Hematopoietic multipotent progenitor cell (in vitro differentiated cells): Measurements from ENCODE around the gene ELP2. TPM values are rescaled to one million over a fixed set of nuclear protein-coding genes. Genes with fewer than 3 reads are reported as not detected.
"Not testable (repeated sequence)": the region's sequence is repeated elsewhere in the genome, so short reads cannot be mapped to it uniquely, and the experiment has no call there.

ENCODE experiments used
- DNase-seq, 3 donors: peaks; one replicate each; pipeline ENCODE4 v3.0.0-alpha.2; 2011 to 2015; ENCODE audit warnings: low read depth in 2 of 3, low spot score in 2 of 3
- total RNA-seq: library from RNA; depleted of rRNA; stranded (reverse); fragments of >200 nt; gene quantifications from one replicate; pipeline ENCODE4 v1.2.3, GENCODE V29; 2012

ELP2 gene, protein sequence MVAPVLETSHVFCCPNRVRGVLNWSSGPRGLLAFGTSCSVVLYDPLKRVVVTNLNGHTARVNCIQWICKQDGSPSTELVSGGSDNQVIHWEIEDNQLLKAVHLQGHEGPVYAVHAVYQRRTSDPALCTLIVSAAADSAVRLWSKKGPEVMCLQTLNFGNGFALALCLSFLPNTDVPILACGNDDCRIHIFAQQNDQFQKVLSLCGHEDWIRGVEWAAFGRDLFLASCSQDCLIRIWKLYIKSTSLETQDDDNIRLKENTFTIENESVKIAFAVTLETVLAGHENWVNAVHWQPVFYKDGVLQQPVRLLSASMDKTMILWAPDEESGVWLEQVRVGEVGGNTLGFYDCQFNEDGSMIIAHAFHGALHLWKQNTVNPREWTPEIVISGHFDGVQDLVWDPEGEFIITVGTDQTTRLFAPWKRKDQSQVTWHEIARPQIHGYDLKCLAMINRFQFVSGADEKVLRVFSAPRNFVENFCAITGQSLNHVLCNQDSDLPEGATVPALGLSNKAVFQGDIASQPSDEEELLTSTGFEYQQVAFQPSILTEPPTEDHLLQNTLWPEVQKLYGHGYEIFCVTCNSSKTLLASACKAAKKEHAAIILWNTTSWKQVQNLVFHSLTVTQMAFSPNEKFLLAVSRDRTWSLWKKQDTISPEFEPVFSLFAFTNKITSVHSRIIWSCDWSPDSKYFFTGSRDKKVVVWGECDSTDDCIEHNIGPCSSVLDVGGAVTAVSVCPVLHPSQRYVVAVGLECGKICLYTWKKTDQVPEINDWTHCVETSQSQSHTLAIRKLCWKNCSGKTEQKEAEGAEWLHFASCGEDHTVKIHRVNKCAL
- total RNA-seq, result 75.7 TPM

DNA sequence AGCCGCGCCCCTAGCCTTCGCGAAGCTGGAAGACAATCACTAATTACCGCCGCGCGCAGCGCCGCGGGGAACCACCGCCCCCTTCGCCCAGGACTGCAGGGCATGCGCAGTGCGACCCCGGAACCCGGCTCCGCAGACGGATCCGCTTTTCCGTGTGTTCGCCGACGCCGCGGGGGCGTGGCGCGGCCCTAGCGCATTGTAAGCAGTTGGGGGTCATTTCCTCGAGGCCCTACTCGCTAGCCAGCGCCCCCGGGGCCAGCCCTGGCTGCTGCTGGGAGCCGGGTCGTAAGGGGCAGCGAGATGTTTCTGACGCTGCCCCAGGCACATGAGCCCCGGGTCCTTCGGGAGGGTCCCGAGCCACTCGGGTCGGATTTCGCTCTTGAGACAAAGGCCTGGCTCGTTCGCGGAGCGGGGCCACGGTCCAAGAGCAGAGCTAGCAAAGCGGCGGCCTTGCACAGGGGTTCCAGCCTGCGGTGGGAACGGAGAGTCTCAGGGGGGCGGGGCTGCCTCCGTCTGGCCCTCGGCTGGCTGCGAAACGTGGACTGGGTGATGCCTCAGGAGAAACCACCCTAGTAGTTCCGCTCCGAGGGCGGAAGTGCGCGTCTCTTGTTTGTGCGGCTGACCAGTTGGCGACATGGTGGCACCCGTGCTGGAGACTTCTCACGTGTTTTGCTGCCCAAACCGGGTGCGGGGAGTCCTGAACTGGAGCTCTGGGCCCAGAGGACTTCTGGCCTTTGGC lies at the start of gene ELP2, which contains the start of gene SLC39A6:
ELP2 (plus strand) TSS at position 600 of the 739 bp plus-strand sequence; CDS start at position 635, 35 bp downstream.
SLC39A6 (minus strand) TSS at position 41 of the 739 bp plus-strand sequence. CDS start 2,333 bp downstream, outside the sequence.
- DNase-seq, result peak; percentile 95 to 97 (median 97)

DNA sequence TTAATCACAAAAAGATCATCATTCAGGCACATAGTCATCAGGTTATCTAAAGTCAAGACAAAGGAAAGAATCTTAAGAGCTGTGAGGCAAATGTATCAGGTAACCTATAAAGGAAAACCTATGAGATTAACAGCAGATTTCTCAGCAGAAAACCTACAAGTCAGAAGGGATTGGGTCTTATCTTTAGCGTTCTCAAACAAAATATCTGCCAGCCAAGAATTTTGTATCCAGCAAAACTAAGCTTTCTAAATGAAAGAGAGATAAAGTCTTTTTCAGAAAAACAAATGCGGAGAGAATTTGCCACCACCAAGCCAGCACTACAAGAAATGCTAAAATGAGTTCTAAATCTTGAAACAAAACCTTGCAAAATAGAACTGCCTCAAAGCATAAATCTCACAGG lies 48.6 kb upstream of the ELP2 start:
- DNase-seq, result not testable (repeated sequence)

DNA sequence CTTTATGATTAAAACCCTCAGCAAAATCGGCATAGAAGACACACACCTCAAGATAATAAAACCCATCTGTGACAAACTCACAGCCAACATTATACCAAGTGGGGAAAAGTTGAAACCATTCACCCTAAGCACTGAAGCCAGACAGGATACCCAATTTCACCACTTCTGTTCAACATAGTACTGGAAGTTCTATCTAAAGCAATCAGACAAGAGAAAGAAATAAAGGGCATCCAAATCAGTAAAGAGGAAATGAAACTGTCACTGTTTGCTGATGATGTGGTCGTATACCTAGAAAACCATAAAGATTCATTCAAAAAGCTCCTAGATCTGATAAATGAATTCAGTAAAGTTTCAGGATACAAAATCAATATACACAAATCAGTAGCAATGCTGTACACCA lies 46.0 kb upstream of the ELP2 start:
- DNase-seq, result no peak

DNA sequence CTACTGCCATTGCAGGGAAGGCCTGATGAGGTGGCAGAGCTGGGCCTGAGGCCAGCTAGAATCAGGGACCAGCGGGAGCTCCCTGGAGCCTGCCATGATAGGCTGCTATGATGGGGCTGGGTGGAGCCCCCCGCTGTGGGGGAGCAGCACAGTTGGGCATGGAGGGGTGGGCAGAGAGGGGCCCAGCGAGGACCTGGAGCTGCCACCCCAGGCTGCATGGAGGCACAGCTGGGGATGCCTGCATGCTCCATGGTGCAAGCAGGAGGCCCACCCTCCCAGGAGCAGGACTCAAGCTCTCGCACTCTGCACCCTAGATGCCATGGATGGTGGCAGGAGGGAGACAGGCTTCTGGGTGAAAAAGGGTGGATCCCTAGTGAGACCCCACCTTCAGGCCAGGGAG lies 44.5 kb upstream of the ELP2 start:
- DNase-seq, result no peak

DNA sequence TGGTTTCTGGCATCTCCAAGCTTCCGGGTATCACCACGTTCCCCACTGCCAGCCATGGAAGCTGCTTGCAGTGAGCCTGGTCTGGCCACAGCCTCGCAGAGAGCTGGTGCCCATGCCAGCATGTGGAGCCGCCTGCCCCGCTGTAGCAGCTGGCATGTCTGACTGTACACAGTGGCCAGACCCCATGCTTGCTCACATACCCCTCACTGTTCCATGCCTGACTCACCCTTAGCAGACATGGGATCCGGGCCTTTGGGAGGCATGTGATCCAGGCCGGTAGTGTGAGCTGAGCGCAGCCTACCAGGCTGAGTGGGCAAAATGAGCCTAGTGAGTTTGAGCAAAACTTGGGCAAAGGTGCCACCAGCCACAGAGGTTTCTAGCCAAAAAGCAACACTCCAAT lies 43.5 kb upstream of the ELP2 start:
- DNase-seq, result no peak

DNA sequence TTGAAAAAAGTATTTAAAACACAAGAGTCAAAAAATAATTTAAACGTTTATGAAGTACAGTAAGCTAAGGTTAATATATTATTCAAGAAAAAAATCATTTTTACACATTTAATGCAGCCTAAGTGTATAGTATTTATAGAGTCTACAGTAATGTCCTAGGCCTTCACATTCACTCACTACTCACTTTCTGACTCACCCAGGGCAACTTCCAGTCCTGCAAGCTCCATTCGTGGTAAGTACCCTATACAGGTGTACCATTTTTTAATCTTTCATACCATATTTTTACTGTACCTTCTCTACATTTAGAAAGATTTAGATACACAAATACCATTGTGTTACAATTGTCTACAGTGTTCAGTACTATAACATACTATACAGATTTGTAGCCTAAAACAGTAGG lies 41.4 kb upstream of the ELP2 start:
- no peak for DNase-seq

DNA sequence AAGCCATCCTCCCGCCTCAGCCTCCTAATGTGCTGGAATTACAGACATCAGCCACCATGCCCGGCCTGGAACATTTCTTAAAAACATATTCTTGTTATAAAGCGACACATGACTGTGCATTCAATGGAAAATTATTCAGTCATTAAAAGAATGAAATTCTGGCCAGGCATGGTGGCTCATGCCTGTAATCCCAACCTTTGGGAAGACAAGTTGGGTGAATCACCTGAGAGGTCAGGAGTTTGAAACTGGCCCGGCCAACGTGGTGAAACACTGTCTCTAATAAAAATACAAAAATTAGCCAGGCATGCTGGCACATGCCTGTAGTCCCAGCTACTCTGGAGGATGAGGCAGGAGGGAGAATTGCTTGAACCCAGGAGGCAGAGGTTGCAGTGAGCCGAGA lies 40.7 kb upstream of the ELP2 start:
- DNase-seq, result no peak

DNA sequence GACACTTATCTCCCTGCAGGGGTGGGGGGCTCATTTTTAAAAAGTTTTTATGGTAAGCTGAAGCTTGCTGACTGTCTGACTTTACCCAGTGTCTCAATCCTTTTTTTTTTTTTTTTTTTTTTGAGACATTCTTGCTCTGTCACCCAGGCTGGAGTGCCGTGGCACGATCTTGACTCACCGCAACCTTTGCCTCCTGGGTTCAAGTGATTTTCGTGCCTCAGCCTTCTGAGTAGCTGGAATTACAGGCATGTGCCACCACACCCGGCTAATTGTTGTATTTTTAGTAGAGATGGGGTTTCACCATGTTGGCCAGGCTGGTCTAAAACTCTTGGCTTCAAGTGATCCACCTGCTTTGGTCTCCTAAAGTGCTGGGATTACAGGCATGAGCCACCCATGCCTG lies 37.6 kb upstream of the ELP2 start:
- DNase-seq, result not testable (repeated sequence)

DNA sequence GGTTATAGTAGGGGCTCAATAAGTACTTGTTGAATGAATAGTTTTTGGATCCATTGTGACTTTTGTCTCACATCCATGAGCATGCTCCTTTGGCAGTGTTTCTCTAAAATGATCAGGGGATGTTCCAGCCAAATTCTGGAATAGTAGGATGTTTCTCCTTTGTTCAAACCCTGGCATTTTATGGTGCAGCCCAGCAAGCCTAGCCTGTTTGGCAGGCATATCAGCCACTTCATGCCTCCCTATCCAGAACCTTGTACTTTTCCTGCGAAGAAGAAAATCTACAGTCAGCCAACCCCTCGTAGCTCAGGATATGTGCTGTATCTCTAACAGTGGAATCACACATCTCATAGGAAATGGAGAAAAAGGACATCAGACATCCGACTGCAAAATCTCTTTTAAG lies 35.3 kb upstream of the ELP2 start:
- no peak for DNase-seq

DNA sequence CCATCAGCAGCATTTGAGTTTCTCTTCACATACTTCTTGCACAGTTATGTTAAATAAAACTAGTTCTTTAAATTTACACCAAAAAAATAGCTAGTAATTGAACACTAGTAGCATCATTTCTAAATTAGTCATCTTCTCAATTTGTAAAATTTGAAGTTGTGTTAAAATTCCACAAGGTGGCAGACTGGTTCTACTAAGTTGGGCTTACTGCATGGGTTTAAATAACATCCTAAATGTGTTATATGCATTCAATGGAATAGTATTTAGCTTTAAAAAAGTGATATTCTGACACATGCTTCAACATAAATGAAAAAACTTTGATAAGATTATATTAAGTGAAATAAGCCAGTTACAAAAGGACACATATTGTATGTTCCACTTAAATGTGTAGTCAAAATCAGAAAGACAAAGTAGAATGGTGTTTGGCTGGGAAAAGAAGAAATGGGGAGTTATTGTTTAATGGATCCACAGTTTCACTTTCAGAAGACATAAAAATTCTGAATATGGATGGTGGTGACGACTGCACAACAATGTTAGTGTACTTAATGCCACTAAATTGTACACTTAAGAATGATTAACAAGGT lies 33.7 kb upstream of the ELP2 start:
- DNase-seq, result peak; percentile 6 to 77 (median 40)

DNA sequence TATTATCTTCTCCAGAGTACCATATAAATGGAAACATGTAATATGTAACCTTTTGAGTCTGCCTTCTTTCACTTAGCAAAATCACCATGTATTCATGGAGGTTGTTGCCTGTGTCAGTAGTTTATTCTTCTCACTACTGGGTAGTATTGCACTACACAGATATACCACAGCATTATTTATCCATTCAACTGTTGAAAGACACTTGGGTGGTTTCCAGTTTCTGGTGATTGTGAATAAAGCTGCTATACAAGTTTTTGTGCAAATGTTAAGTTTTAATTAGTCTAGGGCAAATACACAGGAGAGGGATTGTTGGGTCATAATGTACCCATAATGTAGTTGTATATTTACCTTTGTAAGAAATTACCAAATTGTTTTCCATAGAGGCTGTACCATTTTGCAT lies 32.7 kb upstream of the ELP2 start:
- DNase-seq, result no peak

DNA sequence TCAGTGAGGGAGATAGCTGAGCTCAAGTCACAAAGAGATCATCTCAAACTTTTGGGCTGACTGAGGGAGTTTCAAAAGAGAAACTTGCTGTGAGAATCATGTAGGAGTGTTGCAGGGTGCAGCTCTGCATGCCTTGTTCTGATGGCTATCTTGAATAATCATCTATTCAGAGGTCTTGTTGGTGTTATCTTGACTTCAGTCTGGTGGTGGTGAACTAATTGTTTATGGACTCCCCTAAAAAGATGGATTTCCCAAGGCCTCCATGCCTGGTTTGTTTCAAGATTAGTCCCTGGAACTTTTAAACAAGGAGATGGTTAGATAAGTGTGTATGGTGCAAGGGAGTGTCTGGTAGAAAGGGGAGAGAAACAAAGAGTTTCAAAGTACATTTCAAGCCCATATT lies 30.4 kb upstream of the ELP2 start:
- no peak for DNase-seq

DNA sequence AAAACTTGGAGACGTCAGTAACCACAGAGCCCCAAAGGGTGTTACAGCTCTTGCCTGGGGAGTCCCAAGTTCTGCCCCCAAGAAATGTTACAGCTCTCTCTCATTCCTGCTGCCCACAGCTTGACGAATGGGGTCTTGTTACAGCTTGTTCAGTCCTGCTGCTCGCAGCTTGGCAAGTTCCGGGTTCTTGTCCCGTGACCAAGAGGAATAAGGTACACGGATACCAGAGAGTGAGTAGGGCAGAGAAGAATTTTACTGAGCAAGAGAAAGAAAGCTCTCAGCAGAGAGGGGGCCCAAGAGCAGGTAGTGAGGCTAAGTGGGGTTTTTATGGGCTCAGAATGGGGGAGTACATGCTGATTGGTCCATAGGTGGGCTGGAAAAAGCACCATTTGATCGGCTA lies 27.8 kb upstream of the ELP2 start:
- no peak for DNase-seq

DNA sequence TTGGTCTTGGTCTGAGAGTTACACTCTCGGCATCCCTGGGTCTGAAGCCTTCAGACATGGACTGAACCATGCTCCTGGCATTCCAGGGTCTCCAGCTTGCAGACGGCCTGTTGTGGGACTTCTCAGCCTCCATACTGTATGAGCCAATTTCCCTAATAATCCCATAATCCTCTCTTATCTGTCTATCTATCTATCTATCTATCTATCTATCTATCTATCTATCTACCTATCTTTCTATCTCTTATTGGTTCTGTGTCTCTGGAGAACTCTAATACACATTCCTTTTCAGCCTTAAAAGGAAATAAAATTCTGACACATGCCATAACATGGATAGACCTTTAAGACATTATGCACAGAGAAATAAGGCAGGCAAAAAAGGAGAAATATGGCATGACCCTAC lies 24.9 kb upstream of the ELP2 start:
- no peak for DNase-seq

DNA sequence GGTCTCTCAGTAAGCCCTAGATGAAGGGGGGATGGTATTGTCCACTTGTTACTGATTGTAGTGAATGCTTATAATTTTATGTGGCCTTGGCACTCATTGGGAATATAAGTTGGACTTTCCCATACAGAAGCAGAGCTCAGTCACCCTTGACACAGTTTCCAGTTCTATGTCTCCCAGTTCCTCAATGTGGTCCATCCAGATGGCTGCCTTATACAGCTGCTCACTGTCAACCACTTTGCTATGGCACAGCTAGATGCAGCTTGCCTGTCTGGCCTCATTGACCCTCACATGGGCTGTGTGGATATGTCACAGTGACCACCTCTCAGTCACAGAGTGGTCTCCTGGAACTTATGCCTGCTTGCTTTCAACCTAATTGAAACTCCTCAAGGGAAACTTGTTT lies 22.2 kb upstream of the ELP2 start:
- no peak for DNase-seq

DNA sequence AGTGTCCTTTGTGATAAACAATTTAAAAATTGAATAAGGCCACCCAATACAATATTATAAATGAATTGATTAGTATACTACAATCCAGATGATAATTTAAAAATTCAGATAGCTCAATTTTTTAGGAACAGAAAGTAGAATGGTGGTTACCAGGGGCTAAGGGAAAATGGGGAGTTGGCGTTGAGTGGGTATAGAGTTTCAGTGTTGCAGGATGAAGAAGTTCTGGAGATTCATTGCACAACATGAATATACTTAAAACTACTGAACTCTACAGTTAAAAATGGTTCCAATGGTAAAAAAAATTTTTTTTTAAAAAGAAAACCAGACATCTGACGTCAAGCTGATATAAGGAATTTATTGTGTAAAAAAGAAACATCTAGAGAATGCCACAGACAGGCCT lies 21.5 kb upstream of the ELP2 start:
- no peak for DNase-seq

DNA sequence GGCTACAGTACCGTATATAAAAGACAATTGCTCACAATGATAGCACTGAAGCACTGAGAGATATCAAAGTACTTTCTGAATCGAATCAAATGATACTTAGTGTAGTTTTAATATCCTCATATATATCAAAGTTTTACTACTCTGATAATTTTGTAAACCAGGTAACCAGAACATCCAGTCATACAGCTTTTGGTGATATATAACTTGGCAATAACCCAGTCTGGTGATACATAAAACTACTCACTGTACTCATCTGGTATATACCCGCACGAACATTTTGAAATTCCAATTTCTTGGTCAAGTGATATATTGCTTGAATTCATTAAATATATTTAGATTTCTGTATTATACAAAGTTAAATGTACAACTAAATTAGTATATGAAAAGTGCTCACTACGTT lies 21.1 kb upstream of the ELP2 start:
- DNase-seq, result no peak

DNA sequence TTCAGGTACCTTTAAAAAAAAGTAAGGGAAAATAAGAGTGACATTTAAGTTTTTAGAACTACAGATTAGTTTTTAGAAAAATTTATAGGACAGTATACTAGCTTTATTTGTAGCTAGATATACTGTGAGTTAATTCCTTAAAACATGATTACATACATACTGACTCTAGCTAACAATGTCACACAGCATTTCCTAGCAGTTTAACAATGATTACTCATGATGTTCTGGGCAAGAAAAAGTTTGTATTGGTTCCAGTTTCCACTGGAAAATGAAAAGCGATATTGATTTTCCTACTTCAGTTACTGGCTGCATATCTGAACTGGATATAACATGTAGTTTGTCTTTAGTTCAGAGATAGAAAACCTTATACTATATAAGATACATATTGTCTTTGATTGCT lies 20.0 kb upstream of the ELP2 start:
- no peak for DNase-seq

DNA sequence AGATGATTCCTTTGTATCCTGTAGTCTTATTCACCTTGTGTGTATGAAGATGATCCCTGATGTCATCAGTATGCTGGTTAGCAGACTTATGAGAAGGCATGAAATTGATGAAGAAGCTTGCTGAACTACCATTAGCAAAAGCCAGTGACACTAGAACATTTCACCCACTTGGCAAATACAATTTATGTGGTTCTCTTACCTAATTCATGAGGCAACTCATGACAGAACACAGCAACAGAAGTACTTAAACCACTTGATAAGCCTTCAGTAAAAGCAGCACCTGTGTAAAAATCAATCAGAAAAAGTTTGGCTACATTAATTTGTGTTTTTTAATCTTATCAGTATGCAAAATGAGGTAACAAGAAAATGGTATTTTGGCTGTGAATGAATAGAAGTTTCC lies 17.4 kb upstream of the ELP2 start:
- no peak for DNase-seq

DNA sequence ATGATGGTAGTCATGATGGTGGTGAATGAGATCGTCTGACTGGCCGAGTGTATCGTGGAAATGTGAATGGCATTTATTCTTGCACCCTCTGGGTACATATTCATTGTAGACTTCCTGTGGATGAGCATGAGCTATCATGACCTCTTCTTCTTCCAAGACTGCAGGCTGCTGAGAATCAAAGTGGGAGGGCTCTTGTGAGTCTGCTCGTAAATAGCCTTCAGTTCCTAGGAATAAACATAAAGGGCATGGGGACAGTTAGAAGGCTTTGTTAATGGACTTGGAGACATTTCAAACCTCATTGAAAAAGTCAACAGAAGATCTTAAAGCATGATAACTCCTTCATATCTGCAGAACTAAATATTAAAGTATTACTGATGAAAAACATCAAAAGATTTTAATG lies 15.4 kb upstream of the ELP2 start:
- DNase-seq, result no peak

DNA sequence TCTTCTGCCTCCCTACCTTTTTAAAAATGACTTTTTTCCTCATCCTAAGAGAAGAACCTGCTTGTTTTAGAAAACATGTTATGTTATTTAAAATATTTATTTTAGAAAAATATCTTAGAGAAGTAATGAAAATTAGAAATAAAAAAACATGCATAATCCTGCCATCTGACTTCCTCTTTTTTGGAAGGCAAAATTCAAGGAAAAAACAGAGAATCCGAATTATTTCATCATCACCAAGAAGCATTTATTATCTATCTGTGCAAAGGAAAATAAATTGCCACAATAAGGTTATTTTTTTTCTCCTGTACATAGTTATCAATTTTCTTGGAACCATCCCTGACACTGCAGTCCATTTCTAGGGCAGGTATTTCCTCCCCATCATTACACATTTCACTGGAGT lies 15.0 kb upstream of the ELP2 start:
- no peak for DNase-seq
